GM18502 (cell line): Measurements from ENCODE around the gene LRRC37A2.
"Not testable (repeated sequence)": the region's sequence is repeated elsewhere in the genome, so short reads cannot be mapped to it uniquely, and the experiment has no call there.

Experiments used
- ATAC-seq: cut with Tn5 transposase; IDR thresholded peaks from one replicate; pipeline ENCODE4 v1.9.1; 2021; ENCODE audit warnings: mild to moderate bottlenecking; ENCODE audit not compliant: unreplicated experiment, poor library complexity

LRRC37A2 gene

DNA sequence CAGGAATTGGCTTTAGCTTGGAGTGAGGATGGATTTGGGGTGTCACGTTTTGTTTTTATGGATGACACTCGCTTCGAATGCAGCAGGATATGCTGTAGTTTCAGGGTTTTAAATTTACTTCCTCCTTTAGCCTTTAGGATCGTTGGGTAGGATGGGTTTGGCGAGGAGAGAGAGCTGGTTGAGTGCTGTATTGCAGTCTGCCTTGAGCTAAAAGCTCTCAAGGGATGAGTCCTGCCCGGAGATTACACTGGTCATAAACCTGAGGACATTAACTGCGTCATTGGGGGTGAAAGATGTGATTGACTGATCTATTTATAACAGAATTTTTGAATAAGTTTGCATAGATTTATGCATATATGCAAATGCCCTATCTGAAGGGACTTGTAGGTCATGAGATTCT is 79.1 kb downstream of the LRRC37A2 start:
- not testable (repeated sequence) for ATAC-seq

DNA sequence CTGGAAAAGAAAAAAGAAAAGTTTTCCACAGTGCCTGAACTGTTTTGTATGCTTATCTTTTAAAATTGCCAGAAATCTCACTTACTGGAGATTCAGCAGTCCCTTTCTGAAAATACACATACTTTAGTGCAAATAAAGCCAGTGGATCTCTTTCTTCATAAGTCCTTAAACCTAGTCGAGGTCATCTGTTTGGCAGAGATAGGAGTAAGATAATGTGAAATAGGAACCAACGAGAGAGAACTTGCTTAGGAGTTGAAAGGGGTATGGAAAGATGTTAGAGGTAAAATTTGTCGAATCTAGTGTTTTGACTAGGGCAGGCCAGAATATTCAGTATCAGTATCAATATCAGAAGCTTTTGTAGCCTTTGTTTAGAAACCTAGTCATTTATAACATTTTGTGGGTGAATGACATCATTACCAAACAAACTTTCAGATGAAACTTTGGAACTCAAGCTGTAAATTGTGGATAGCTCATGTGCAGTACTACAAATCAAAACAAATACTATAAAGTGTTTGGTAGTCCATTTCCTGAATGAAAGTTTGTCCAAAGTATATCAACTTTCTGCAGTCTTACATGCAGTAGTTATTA is 86.2 kb downstream of the LRRC37A2 start:
- peak; percentile 58 for ATAC-seq

DNA sequence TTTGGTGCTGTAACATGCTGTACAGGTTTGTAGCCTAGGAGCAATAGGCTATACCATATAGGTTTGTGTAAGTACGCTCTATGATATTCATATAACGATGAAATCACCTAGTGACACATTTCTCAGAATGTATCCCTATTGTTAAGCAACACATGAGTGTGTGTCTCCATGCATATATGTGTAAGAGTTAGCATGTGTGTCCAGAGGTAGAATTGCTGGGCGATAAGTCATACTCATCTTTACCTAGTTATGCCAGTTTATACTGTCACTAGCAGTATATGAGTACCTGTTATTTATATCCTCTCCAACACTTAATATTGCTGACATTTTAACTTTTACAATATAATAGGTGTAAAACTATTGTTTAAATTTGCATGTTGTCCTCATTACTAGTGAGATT is 88.5 kb downstream of the LRRC37A2 start:
- not testable (repeated sequence) for ATAC-seq

DNA sequence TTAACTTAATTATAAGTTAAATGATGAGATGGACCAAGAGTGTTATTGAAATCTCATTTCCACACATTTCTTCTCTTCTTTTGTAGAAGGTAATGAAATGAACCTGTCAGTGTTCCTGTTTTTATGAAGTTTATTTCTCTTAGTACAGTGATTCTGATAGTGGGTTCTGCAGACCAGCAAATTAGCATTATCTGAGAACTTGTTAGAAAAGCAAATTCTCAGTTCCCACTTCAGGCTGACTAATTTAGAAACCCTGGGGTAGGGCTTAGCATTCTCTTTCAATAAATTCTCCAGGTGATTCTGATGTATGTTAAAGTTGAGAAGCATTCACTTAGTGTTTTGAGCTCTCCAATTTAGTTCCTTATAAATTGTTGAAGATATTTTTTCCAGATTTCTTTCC is 90.9 kb downstream of the LRRC37A2 start:
- peak; percentile 81 for ATAC-seq
